Neural cell (in vitro differentiated cells): ENCODE measurements around the gene DRAM1. TPM values are rescaled to one million over a fixed set of nuclear protein-coding genes. Genes with fewer than 3 reads are reported as not detected.

Experiments
- H2AFZ ChIP-seq: fragments of 200-600, 300-800 bp; sonication (generic), shearing (Covaris generic); 2 replicates; pipeline ENCODE4 v1.6.0; 2014; ENCODE audit warnings: low read depth, mild to moderate bottlenecking, antibody characterized with exemption, low read length, moderate library complexity
- H3F3A ChIP-seq: fragments of 200-600 bp; shearing (Covaris generic); 2 replicates; pipeline ENCODE4 v1.6.1; 2016; ENCODE audit warnings: mild to moderate bottlenecking, moderate library complexity, mixed read lengths, antibody characterized with exemption, low read length; ENCODE audit not compliant: insufficient read depth, poor library complexity, severe bottlenecking
- H3K27ac ChIP-seq: fragments of 200-600, 300-800 bp; sonication (generic), shearing (Covaris generic); 2 replicates; pipeline ENCODE4 v1.5.1; 2014; ENCODE audit warnings: mild to moderate bottlenecking, low read length, moderate library complexity
- H3K27me3 ChIP-seq: fragments of 300-800, 200-600 bp; sonication (generic), shearing (Covaris generic); 2 replicates; pipeline ENCODE4 v1.6.0; 2014; ENCODE audit warnings: mild to moderate bottlenecking, low read depth, low read length, moderate library complexity; ENCODE audit not compliant: insufficient read depth
- H3K36me3 ChIP-seq: fragments of 300-800, 200-600 bp; sonication (generic), shearing (Covaris generic); 2 replicates; pipeline ENCODE4 v1.5.1; 2014; ENCODE audit warnings: mild to moderate bottlenecking, antibody characterized with exemption, low read length, moderate library complexity; ENCODE audit not compliant: insufficient read depth
- H3K4me2 ChIP-seq: fragments of 300-800, 200-600 bp; sonication (generic), shearing (Covaris generic); 2 replicates; pipeline ENCODE4 v1.6.0; 2014; ENCODE audit warnings: mild to moderate bottlenecking, low read length
- H3K4me3 ChIP-seq: fragments of 300-800, 200-600 bp; sonication (generic), shearing (Covaris generic); 2 replicates; pipeline ENCODE4 v1.5.1; 2014; ENCODE audit warnings: mild to moderate bottlenecking, low read length, moderate library complexity
- H3K79me2 ChIP-seq: fragments of 200-600 bp; shearing (Covaris generic); replicated peaks from 2 replicates; pipeline ENCODE4 v1.6.0; 2014; ENCODE audit warnings: mild to moderate bottlenecking, low read length, moderate library complexity; ENCODE audit not compliant: insufficient read depth
- H3K9ac ChIP-seq: fragments of 300-800, 200-600 bp; sonication (generic), shearing (Covaris generic); 2 replicates; pipeline ENCODE4 v1.6.1; 2016; ENCODE audit warnings: mild to moderate bottlenecking, low read length, mixed read lengths
- H3K9me2 ChIP-seq: fragments of 200-600 bp; shearing (Covaris generic); 2 replicates; pipeline ENCODE4 v1.6.1; 2016; ENCODE audit warnings: mild to moderate bottlenecking, low read length, mixed read lengths; ENCODE audit not compliant: insufficient read depth
- H3K9me3 ChIP-seq: fragments of 200-600, 300-800 bp; sonication (generic), shearing (Covaris generic); 2 replicates; pipeline ENCODE4 v1.6.1; 2016; ENCODE audit warnings: mild to moderate bottlenecking, mixed run types, low read length, moderate library complexity, mixed read lengths
- H4K20me1 ChIP-seq: fragments of 200-600 bp; shearing (Covaris generic); 2 replicates; pipeline ENCODE4 v1.6.1; 2016; ENCODE audit warnings: mild to moderate bottlenecking, mixed run types; ENCODE audit not compliant: insufficient read depth
- EP300 ChIP-seq: fragments of 450-650 bp; conservative IDR thresholded peaks from 2 replicates; pipeline ENCODE4 v1.6.1; 2014; ENCODE audit warnings: antibody characterized with exemption, mild to moderate bottlenecking, moderate library complexity; ENCODE audit not compliant: poor library complexity, severe bottlenecking
- EZH2 ChIP-seq: fragments of 200-600, 300-800 bp; shearing (Covaris generic), sonication (generic); IDR thresholded peaks from 2 replicates; pipeline ENCODE4 v1.6.1; 2014; ENCODE audit warnings: antibody characterized with exemption, low read length, borderline replicate concordance, mild to moderate bottlenecking; ENCODE audit not compliant: insufficient read depth, poor library complexity, severe bottlenecking
- MXI1 ChIP-seq: fragments of 450-650 bp; conservative IDR thresholded peaks from 2 replicates; pipeline ENCODE4 v1.6.1; 2014; ENCODE audit warnings: antibody characterized with exemption, mild to moderate bottlenecking; ENCODE audit not compliant: poor library complexity, severe bottlenecking
- POLR2AphosphoS5 ChIP-seq: IDR thresholded peaks from 2 replicates; pipeline ENCODE4 v1.6.1; 2012
- RAD21 ChIP-seq: fragments of 450-650 bp; conservative IDR thresholded peaks from 2 replicates; pipeline ENCODE4 v1.6.1; 2014; ENCODE audit warnings: antibody characterized with exemption, mild to moderate bottlenecking, moderate library complexity
- SMC3 ChIP-seq: fragments of 450-650 bp; conservative IDR thresholded peaks from 2 replicates; pipeline ENCODE4 v1.6.1; 2014; ENCODE audit warnings: antibody characterized with exemption, mild to moderate bottlenecking, moderate library complexity; ENCODE audit not compliant: poor library complexity
- TAF1 ChIP-seq: IDR thresholded peaks from 2 replicates; pipeline ENCODE4 v1.6.1; 2012; ENCODE audit warnings: low read depth
- polyA plus RNA-seq: library from polyadenylated mRNA; depleted of rRNA; stranded (reverse); fragments of >200 nt; gene quantifications from 2 replicates; pipeline ENCODE4 v1.2.3, GENCODE V29; 2014
- TF ChIP-seq, protein P1 (sequence below): fragments of 450-650 bp; IDR thresholded peaks from 2 replicates; pipeline ENCODE4 v1.5.1; 2014; ENCODE audit warnings: antibody characterized with exemption, mild to moderate bottlenecking, moderate library complexity; ENCODE audit not compliant: poor library complexity, severe bottlenecking
- TF ChIP-seq, protein P2 (sequence below): IDR thresholded peaks from 2 replicates; pipeline ENCODE4 v1.6.1; 2012; ENCODE audit warnings: borderline replicate concordance

DRAM1 gene
- polyA plus RNA-seq, 1 donor from 2014 or later: 0.17 TPM

DNA sequence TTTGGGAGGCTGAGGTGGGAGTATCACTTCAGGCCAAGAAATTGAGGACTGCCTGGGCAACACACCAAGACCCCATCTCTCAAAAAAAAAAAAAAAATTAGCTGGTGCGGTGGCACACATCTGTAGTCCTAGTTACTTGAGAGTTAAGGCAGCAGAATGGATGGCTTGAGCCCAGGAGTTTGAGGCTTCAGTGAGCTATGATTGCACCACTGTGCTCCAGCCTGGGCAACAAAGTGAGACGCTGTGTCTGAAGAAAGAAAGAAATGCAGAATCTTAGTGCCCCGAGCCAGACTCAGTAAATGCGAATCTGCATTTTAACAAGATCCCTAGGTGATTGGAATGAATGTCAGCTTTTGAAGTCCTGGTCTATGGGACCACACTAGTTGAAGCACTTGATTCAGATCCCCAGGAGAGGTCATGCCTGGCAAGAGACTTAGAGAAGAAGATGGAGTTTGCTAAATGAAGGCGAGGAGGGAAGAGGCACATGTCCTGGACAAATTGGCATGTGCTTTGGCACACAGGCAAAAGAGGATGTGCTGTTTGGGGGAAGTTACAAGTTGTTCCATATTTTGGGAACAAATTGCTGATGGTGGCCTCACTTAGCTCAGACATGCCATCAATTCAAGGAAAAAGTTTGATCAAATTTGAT, 56.6 kb downstream of the DRAM1 start:
- TF ChIP-seq, protein P1, sequence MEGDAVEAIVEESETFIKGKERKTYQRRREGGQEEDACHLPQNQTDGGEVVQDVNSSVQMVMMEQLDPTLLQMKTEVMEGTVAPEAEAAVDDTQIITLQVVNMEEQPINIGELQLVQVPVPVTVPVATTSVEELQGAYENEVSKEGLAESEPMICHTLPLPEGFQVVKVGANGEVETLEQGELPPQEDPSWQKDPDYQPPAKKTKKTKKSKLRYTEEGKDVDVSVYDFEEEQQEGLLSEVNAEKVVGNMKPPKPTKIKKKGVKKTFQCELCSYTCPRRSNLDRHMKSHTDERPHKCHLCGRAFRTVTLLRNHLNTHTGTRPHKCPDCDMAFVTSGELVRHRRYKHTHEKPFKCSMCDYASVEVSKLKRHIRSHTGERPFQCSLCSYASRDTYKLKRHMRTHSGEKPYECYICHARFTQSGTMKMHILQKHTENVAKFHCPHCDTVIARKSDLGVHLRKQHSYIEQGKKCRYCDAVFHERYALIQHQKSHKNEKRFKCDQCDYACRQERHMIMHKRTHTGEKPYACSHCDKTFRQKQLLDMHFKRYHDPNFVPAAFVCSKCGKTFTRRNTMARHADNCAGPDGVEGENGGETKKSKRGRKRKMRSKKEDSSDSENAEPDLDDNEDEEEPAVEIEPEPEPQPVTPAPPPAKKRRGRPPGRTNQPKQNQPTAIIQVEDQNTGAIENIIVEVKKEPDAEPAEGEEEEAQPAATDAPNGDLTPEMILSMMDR: no peak
- no peak for TF ChIP-seq MXI1
- no peak for TF ChIP-seq EZH2
- no peak for TF ChIP-seq RAD21
- TF ChIP-seq TAF1: no peak
- TF ChIP-seq SMC3: no peak
- no peak for TF ChIP-seq POLR2AphosphoS5
- no peak for TF ChIP-seq EP300
- TF ChIP-seq, protein P2, sequence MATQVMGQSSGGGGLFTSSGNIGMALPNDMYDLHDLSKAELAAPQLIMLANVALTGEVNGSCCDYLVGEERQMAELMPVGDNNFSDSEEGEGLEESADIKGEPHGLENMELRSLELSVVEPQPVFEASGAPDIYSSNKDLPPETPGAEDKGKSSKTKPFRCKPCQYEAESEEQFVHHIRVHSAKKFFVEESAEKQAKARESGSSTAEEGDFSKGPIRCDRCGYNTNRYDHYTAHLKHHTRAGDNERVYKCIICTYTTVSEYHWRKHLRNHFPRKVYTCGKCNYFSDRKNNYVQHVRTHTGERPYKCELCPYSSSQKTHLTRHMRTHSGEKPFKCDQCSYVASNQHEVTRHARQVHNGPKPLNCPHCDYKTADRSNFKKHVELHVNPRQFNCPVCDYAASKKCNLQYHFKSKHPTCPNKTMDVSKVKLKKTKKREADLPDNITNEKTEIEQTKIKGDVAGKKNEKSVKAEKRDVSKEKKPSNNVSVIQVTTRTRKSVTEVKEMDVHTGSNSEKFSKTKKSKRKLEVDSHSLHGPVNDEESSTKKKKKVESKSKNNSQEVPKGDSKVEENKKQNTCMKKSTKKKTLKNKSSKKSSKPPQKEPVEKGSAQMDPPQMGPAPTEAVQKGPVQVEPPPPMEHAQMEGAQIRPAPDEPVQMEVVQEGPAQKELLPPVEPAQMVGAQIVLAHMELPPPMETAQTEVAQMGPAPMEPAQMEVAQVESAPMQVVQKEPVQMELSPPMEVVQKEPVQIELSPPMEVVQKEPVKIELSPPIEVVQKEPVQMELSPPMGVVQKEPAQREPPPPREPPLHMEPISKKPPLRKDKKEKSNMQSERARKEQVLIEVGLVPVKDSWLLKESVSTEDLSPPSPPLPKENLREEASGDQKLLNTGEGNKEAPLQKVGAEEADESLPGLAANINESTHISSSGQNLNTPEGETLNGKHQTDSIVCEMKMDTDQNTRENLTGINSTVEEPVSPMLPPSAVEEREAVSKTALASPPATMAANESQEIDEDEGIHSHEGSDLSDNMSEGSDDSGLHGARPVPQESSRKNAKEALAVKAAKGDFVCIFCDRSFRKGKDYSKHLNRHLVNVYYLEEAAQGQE: no peak
- no peaks in the 10 kb centered on the region for H3K36me3 ChIP-seq
- H3K9me2 ChIP-seq: no peaks in the 10 kb centered on the region
- no peak overlapping the region for H3K9ac ChIP-seq
- no peak overlapping the region for H3K4me2 ChIP-seq
- no peak overlapping the region for H2AFZ ChIP-seq
- H4K20me1 ChIP-seq: no peaks in the 10 kb centered on the region
- no peak overlapping the region for H3K4me3 ChIP-seq
- H3K27ac ChIP-seq: no peak overlapping the region
- no peaks in the 10 kb centered on the region for H3F3A ChIP-seq
- no peaks in the 10 kb centered on the region for H3K79me2 ChIP-seq
- no peaks in the 10 kb centered on the region for H3K9me3 ChIP-seq
- no peaks in the 10 kb centered on the region for H3K27me3 ChIP-seq

DNA sequence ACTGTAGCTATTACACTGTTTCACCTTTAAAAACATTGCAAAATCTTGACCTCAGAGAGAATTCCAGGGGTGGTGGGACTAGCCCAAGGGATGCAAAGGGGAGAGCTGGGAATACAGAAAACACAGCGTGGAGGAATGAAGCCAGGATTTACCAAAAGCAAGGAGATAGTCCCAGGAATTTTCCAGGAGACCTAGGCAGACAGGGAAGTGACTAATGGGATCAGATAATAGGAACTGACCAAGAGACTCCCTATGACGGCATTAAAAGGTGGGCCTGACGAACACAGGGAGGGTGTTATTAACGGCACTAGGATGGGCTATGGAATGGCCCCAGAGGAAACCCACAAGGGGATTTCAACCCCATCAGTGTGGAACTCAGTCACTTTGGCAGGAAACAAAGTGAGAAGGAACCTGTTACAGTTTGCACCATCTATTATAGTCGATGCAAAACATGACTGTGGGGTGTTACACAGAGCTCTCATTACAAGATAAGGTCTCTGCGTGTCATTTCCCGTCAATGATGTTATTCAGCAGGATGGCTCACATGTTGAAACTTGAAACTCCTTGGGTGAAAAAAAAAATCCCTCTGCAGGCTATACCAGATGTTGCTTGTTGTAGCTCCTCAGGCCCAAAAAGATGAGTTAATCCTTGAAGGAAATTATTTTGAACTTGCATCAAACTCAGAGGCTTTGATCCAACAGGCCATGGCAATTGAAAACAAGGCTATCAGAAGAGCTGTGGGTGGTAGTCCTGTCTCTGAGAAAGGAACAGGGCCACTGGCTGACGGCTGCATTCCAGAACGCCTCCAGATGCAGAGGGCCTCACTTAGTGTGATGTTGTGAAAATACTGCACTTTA, 58.7 kb downstream of the DRAM1 start:
- Histone ChIP-seq H3K36me3 (no peaks in the 10 kb centered on the region), H3K27ac (no peak overlapping the region), H3K79me2 (no peaks in the 10 kb centered on the region), H3K27me3 (no peaks in the 10 kb centered on the region), H4K20me1 (no peaks in the 10 kb centered on the region), H3K4me2 (no peak overlapping the region), H2AFZ (no peak overlapping the region), H3K4me3 (no peak overlapping the region), H3F3A (no peaks in the 10 kb centered on the region), H3K9ac (no peak overlapping the region), H3K9me3 (no peaks in the 10 kb centered on the region), H3K9me2 (no peaks in the 10 kb centered on the region)
- TF ChIP-seq, protein P1: no peak
- TF ChIP-seq, protein P2: no peak
- no peak for TF ChIP-seq POLR2AphosphoS5
